ENCODE data around the gene PCNA. TPM values are rescaled to one million over a fixed set of nuclear protein-coding genes. Genes with fewer than 3 reads are reported as not detected.
"Not testable (repeated sequence)": the region's sequence is repeated elsewhere in the genome, so short reads cannot be mapped to it uniquely, and the experiment has no call there.

The PCNA gene
- total RNA-seq, 2 donors from 2014 or later = 29.3 to 35.4 TPM

DNA sequence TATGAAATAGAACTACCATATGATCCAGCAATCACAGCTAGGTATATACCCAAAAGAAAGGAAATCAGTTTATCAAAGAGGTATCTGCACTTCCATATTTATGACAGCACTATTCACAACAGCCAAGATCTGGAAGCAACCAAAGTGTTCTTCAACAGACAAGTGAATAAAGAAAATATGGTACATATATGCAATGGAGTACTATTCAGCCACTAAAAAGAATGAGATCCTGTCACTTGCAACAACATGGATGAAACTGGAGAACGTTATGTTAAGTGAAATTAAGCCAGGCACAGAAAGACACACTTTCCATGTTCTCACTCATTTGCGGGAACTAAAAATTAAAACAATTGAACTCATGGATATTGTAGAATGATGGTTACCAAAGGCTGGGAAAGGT is 15.3 kb downstream of the PCNA start:
- no peaks in the 10 kb centered on the region for H3K9me3 ChIP-seq (ENCODE audit: control insufficient read depth, low read length, poor library complexity, severe bottlenecking)
- peaks cover 5% of the 10 kb centered on the region for H3K36me3 Mint-ChIP-seq (ENCODE audit: low read depth)
- DNase-seq = no peak
- H3K27me3 Mint-ChIP-seq = no peaks in the 10 kb centered on the region
- no peak overlapping the region for H3K4me3 Mint-ChIP-seq
- ATAC-seq = no peak
- peaks cover 10% of the 10 kb centered on the region for H3K4me1 Mint-ChIP-seq
- H3K27ac Mint-ChIP-seq = no peak overlapping the region

DNA sequence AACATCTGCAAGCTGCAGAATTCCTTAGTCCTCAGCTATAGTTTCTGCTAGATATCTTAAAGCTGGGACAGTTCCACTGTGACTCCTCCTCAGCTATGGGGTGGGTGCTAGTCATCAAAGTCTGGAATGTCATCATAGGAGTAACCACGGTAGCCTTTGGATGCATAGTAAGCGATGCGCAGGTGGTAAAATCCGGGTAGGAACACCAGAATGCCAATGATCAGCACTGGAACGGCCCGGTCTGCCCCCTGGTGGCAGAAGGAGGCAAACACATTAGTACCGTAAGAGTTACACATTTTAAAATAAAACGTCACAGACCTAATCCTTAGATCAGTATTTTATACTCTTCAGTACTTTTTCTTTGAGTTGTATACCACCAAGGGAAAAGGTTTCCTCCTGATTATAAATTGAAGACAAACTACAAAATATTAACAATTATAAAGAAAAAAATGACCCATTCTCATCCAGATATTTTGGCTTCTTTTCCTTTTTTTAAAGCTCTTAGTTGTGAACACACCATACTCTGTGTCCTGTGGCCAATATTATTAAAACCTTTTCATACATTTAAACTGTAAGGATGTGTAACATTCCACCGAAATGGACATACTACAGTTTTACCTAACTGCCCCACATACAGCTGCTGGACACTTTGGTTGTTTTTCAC is 18.9 kb downstream of the PCNA start:
- no peaks in the 10 kb centered on the region for H3K9me3 ChIP-seq (ENCODE audit: control insufficient read depth, low read length, poor library complexity, severe bottlenecking)
- peaks cover 7% of the 10 kb centered on the region for H3K36me3 Mint-ChIP-seq (ENCODE audit: low read depth)
- H3K4me3 Mint-ChIP-seq = no peak overlapping the region
- ATAC-seq (peak; percentile 92), DNase-seq (peak; percentile 58 to 69 (median 63))
- H3K27ac Mint-ChIP-seq = peak overlapping the region; percentile 85
- no peaks in the 10 kb centered on the region for H3K27me3 Mint-ChIP-seq
- H3K4me1 Mint-ChIP-seq = peaks cover 10% of the 10 kb centered on the region

DNA sequence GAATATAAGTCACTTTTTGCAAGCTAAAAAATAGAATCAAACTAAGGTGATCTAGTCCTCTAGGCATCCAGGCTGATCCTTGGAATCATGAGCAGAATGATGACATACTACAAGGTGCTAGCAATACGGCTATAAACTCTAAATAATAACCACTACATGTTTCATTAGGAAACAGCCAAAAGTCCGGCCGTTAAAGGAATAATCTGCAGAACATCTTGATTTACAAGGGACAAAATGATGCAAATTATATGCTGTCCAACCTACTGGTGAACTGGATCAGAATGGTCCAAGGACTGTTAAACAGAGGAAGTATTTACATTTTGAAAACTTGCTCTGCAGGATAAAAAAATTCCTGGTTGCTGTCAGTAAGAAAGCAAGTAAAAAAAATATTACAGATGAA is 19.8 kb downstream of the PCNA start:
- not testable (repeated sequence) for H3K36me3 Mint-ChIP-seq (ENCODE audit: low read depth); H3K27ac Mint-ChIP-seq; ATAC-seq; H3K27me3 Mint-ChIP-seq; H3K4me3 Mint-ChIP-seq; DNase-seq; H3K9me3 ChIP-seq (ENCODE audit: control insufficient read depth, low read length, poor library complexity, severe bottlenecking)
- H3K4me1 Mint-ChIP-seq = peaks cover 15% of the 10 kb centered on the region

DNA sequence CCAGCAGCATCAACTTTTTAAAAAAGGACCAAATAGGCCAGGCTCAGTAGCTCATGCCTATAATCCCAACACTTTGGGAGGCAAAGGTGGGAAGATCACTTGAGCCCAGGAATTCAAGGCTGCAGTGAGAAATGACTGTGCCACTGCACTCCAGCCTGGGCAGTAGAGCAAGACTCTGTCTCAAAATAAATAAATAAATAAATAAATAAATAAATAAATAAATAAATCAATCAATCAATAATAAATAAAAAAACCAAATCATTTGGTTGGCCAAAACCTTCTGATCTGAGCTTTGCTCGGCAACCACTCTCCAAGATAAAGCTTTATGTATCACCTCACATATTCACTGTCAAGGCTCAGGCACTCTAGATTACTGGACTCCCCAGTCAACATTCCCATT is 20.7 kb downstream of the PCNA start:
- H3K36me3 Mint-ChIP-seq (ENCODE audit: low read depth); DNase-seq; H3K9me3 ChIP-seq (ENCODE audit: control insufficient read depth, low read length, poor library complexity, severe bottlenecking); H3K27me3 Mint-ChIP-seq; H3K4me3 Mint-ChIP-seq; H3K27ac Mint-ChIP-seq; ATAC-seq: not testable (repeated sequence)
- peaks cover 11% of the 10 kb centered on the region for H3K4me1 Mint-ChIP-seq

DNA sequence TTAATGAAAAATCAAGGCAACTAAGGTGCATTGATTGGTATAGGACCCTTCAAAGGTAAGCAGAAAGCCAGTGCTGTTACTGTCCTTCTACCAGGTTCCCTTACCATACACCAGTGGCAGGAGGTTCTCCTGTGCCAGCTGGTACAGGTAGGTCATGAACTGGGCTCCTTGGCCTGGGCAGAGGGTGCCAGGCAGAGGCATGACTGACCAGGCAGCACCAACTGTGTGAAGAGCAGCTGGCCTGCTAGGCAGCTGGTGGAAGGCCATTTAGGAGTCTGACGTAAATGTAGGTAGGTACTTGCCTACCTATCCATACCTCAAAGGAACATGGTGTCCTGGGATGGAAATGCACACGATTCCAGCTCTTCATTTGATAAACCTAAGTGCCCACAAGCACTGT is 23.3 kb downstream of the PCNA start:
- DNase-seq (no peak), ATAC-seq (no peak)
- H3K4me3 Mint-ChIP-seq = no peak overlapping the region
- no peaks in the 10 kb centered on the region for H3K9me3 ChIP-seq (ENCODE audit: control insufficient read depth, low read length, poor library complexity, severe bottlenecking)
- H3K4me1 Mint-ChIP-seq = peaks cover 10% of the 10 kb centered on the region
- H3K27me3 Mint-ChIP-seq = no peaks in the 10 kb centered on the region
- no peak overlapping the region for H3K27ac Mint-ChIP-seq
- peaks cover 6% of the 10 kb centered on the region for H3K36me3 Mint-ChIP-seq (ENCODE audit: low read depth)

DNA sequence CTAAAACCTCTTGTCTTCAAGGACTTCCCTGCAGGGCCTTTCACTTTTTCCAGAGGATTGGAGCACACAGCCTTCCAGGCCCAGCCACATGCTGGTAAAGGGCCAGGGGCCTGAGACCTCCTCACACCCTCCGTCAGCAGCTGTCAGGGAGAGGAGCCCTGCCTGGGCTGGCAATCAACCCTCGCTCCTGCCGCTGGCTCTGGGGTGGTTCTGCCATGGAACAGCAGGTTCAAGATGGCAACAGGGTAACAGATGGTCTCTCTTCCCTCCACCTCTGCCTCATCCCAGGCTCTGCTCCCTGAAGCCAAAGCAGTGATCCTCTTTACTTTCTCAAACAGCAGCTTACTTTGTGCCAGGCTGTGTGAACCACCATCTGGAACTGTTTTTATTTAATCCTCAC is 23.8 kb downstream of the PCNA start:
- Mint-ChIP-seq H3K4me3 (no peak overlapping the region), H3K36me3 (ENCODE audit: low read depth) (peaks cover 6% of the 10 kb centered on the region), H3K27ac (no peak overlapping the region), H3K4me1 (peaks cover 10% of the 10 kb centered on the region), H3K27me3 (no peaks in the 10 kb centered on the region)
- no peaks in the 10 kb centered on the region for H3K9me3 ChIP-seq (ENCODE audit: control insufficient read depth, low read length, poor library complexity, severe bottlenecking)
- DNase-seq (no peak), ATAC-seq (no peak)

DNA sequence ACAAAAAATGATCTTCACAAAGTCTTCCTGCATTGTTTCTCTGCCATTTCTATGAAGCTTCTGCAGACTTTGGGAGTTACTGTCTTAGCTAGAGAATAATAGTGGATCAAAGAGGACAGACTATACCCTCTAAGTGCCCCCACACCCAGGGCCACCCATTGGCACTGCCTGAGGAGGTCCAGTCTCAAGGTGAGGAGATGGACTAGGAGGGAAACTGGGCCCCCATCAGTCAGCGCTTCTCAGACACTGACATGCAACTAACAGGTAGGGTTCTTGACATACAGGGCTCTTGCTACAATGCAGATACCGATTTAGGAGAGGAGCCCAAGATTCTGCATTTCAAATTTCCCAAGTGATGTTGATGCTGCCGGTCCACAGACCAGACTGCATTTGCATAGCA is 24.3 kb downstream of the PCNA start:
- ATAC-seq = no peak
- H3K4me3 Mint-ChIP-seq = peak overlapping the region; percentile 12
- H3K4me1 Mint-ChIP-seq = peaks cover 9% of the 10 kb centered on the region
- H3K27me3 Mint-ChIP-seq = no peaks in the 10 kb centered on the region
- DNase-seq = no peak
- peak overlapping the region; percentile 67 for H3K27ac Mint-ChIP-seq
- peaks cover 6% of the 10 kb centered on the region for H3K36me3 Mint-ChIP-seq (ENCODE audit: low read depth)
- no peaks in the 10 kb centered on the region for H3K9me3 ChIP-seq (ENCODE audit: control insufficient read depth, low read length, poor library complexity, severe bottlenecking)

DNA sequence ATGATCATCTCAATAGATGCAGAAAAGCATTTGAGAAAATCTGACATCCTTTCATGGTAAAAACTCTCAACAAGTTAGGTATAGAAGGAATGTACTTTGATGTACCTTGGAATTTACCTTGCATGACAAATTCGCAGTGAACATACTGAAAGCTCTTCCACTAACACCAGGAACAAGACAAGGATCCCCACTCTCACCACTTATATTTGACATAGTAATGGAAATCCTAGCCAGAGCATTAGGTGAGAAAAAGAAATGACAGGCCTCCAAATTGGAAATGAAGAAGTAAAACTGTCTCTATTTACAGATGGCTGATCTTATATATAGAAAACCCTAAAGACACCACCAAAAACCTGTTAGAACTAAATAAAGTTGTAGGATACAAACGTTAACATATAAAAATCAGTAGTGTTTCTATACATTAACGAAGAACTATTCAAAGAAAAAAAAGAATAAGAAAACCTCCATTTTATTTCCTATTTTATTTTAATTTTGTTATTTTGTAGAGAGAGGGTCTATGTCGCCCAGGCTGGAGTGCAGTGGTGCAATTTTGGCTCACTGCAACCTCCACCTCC is 26.9 kb downstream of the PCNA start:
- no peak overlapping the region for H3K4me3 Mint-ChIP-seq
- H3K4me1 Mint-ChIP-seq = peaks cover 20% of the 10 kb centered on the region
- ATAC-seq (no peak), DNase-seq (no peak)
- H3K9me3 ChIP-seq (ENCODE audit: control insufficient read depth, low read length, poor library complexity, severe bottlenecking) = no peaks in the 10 kb centered on the region
- peaks cover 3% of the 10 kb centered on the region for H3K36me3 Mint-ChIP-seq (ENCODE audit: low read depth)
- H3K27ac Mint-ChIP-seq = peak overlapping the region; percentile 60
- H3K27me3 Mint-ChIP-seq = no peaks in the 10 kb centered on the region

DNA sequence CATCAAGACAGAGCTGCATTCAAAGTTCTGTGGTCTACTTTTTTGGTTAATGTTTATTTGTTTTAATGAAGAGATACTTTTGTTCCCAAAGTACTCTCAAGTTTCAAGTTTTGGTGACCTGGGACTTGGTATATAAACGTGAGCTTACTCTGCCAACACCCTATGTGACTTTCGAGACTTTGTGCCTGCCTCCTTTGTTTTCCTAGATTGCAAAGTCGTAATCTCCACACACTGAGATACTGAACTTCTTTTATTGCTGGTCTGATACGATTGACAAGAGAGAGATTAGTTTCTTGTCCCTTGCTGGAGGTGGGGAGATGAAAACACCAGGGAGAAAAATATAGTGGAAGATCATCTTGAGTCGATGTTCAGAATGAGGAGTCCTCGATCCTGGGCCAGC is 27.9 kb downstream of the PCNA start:
- no peak for ATAC-seq
- Mint-ChIP-seq H3K27me3 (no peaks in the 10 kb centered on the region), H3K36me3 (ENCODE audit: low read depth) (peaks cover 3% of the 10 kb centered on the region), H3K4me1 (peaks cover 20% of the 10 kb centered on the region), H3K27ac (peak overlapping the region; percentile 60), H3K4me3 (no peak overlapping the region)
- DNase-seq = no peak
- H3K9me3 ChIP-seq (ENCODE audit: control insufficient read depth, low read length, poor library complexity, severe bottlenecking) = no peaks in the 10 kb centered on the region

DNA sequence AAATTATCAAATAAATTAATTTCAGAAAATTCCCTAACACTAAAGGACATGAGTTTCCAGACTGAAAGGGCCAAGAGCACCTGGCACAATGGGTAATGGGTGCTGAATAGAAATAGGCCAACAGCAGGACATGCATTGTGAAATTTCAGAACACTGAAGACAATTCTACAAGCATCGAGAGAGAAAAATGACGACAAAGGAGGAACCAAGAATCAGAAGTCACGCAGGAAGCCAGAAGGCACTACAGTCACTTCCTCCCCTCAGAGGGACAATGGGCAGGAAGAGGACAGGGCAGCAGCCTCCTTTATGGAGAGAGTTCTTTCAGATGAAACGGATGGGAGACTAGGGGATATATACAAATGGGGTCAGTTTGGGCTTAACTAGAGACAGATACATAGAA is 29.6 kb downstream of the PCNA start:
- H3K36me3 Mint-ChIP-seq (ENCODE audit: low read depth) = no peaks in the 10 kb centered on the region
- H3K9me3 ChIP-seq (ENCODE audit: control insufficient read depth, low read length, poor library complexity, severe bottlenecking) = no peaks in the 10 kb centered on the region
- peak overlapping the region; percentile 92 for H3K27ac Mint-ChIP-seq
- ATAC-seq = peak; percentile 50
- no peak for DNase-seq
- H3K4me3 Mint-ChIP-seq = peak overlapping the region; percentile 83
- H3K4me1 Mint-ChIP-seq = peaks cover 17% of the 10 kb centered on the region
- no peaks in the 10 kb centered on the region for H3K27me3 Mint-ChIP-seq

DNA sequence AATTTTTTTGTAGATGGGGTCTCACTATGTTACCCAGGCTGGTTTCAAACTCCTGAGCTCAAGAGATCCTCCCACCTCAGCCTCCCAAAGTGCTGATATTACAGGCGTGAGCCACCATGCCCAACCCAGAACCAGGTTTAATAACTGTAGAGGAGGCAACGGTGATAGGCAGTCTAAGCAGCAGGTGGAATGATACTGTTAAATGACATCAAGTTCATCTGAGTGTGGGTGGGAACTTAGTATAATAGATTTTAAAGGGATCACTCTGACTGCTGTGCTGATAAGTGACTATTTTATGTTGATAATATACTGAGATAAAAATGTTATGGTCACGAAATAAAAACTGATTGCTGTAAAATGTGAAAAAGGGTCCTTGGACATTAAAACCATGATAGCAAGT is 31.1 kb downstream of the PCNA start:
- no peaks in the 10 kb centered on the region for H3K27me3 Mint-ChIP-seq
- peaks cover 18% of the 10 kb centered on the region for H3K4me1 Mint-ChIP-seq
- H3K36me3 Mint-ChIP-seq (ENCODE audit: low read depth) = no peaks in the 10 kb centered on the region
- DNase-seq (no peak), ATAC-seq (no peak)
- H3K9me3 ChIP-seq (ENCODE audit: control insufficient read depth, low read length, poor library complexity, severe bottlenecking) = no peaks in the 10 kb centered on the region
- H3K4me3 Mint-ChIP-seq = no peak overlapping the region
- H3K27ac Mint-ChIP-seq = peak overlapping the region; percentile 92

DNA sequence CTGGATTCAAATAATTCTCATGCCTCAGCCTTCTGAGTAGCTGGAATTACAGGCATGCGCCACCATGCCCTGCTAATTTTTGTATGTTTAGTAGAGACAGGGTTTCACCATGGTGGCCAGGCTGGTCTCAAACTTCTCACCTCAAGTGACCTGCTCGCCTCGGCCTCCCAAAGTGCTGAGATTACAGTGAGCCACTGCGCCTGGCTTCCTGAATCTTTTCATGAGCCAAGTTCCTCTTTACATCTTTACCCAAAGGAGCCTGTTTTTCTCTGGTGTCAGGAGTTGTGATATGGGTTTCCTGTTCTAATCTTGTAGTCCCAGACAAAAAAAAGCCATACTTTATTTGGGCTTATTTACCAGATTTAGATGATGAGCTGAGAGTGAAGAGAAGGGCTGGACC is 34.4 kb downstream of the PCNA start:
- H3K27ac Mint-ChIP-seq = peak overlapping the region; percentile 86
- no peaks in the 10 kb centered on the region for H3K36me3 Mint-ChIP-seq (ENCODE audit: low read depth)
- no peak for ATAC-seq
- no peaks in the 10 kb centered on the region for H3K27me3 Mint-ChIP-seq
- peaks cover 17% of the 10 kb centered on the region for H3K4me1 Mint-ChIP-seq
- no peak for DNase-seq
- no peaks in the 10 kb centered on the region for H3K9me3 ChIP-seq (ENCODE audit: control insufficient read depth, low read length, poor library complexity, severe bottlenecking)
- H3K4me3 Mint-ChIP-seq = peak overlapping the region; percentile 33

DNA sequence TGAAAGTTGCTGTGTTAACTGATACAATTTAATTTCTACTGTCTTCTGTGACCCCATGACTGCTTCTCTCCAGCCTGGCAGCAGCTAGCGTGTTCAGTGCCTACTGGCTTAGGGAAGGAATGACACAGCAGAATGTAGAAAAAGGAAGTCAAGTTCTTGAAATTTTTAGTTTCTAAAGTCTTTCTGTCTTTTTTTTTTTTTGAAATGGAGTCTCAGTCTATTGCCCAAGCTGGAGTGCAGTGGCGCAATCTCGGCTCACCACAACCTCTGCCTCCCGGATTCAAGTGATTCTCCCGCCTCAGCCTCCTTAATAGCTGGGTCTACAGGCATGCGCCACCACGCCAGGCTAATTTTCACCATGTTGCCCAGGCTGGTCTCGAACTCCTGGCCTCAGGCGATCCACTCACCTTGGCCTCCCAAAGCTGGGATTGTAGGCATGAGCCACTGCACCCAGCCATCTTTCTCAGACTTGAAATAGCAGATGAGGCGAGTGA is 39.3 kb downstream of the PCNA start:
- no peaks in the 10 kb centered on the region for H3K9me3 ChIP-seq (ENCODE audit: control insufficient read depth, low read length, poor library complexity, severe bottlenecking)
- peak overlapping the region; percentile 97 for H3K27ac Mint-ChIP-seq
- H3K4me3 Mint-ChIP-seq = no peak overlapping the region
- no peak for DNase-seq
- no peak for ATAC-seq
- peaks cover 30% of the 10 kb centered on the region for H3K4me1 Mint-ChIP-seq
- H3K27me3 Mint-ChIP-seq = no peaks in the 10 kb centered on the region
- H3K36me3 Mint-ChIP-seq (ENCODE audit: low read depth) = no peaks in the 10 kb centered on the region

DNA sequence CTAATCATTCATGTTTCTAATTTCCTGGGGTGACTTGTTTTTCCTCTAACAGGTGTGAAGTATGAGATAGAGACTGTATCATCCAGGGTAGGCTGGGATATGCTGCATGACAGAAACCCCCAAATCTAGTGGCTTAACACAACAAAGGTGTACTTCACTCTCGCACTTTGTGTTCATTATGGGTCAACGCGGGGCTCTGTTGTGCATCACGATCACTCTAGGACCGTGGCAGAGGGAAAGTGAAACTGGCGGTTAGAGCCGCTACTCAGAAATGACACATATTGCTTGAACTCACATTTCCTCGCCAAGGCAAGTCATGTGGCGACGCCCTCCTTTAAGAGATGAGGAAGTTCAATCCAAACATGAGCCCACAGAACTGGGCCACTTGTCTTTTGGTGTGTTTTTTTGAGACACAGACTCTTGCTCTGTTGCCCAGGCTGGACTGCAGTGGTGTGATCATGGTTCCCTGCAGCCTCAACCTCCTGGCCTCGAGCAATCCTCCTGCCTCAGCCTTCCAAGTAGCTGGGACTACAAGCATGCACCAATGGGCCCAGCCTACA is 41.3 kb downstream of the PCNA start:
- H3K9me3 ChIP-seq (ENCODE audit: control insufficient read depth, low read length, poor library complexity, severe bottlenecking) = no peaks in the 10 kb centered on the region
- Mint-ChIP-seq H3K27ac (peak overlapping the region; percentile 97), H3K4me3 (peak overlapping the region; percentile 87), H3K36me3 (ENCODE audit: low read depth) (no peaks in the 10 kb centered on the region), H3K4me1 (peaks cover 30% of the 10 kb centered on the region), H3K27me3 (no peaks in the 10 kb centered on the region)
- DNase-seq (peak; percentile 14 to 50 (median 38)), ATAC-seq (peak; percentile 96)

All from T-helper 17 cell (primary cell).